Measurements from ENCODE around the gene DGKD.

GRCh38 chr2:233369897-233370685 lies 15.8 kb downstream of the DGKD start:
- TF ChIP-seq PATZ1 (CRISPR knock-in tag; IDR thresholded peaks at IDR 0.05; ENCODE audit: borderline replicate concordance) (no peak), ISL1 (CRISPR knock-in tag; IDR thresholded peaks at IDR 0.05) (no peak), ZFP3 (CRISPR knock-in tag; IDR thresholded peaks at IDR 0.05) (no peak), ZNF8 (CRISPR knock-in tag; IDR thresholded peaks at IDR 0.05) (no peak), ZC3H10 (CRISPR knock-in tag; IDR thresholded peaks at IDR 0.05) (no peak), TSHZ2 (CRISPR knock-in tag; IDR thresholded peaks at IDR 0.05) (no peak), SNAI2 (CRISPR knock-in tag; IDR thresholded peaks at IDR 0.05) (no peak), TOX (CRISPR knock-in tag; IDR thresholded peaks at IDR 0.05; ENCODE audit: borderline replicate concordance) (no peak), CREB5 (CRISPR knock-in tag; IDR thresholded peaks at IDR 0.05; ENCODE audit: low read depth) (no peak), POU6F1 (CRISPR knock-in tag; IDR thresholded peaks at IDR 0.05; ENCODE audit: borderline replicate concordance, low read depth) (no peak)

Data from SK-N-SH treated with all-trans-retinoic acid at 6 μM for 48 hours (cell line).